ENCODE measurements around the gene TPK1.
A peak's percentile ranks its signal among the peaks of the same experiment; 100 is the strongest.

TPK1 gene

DNA sequence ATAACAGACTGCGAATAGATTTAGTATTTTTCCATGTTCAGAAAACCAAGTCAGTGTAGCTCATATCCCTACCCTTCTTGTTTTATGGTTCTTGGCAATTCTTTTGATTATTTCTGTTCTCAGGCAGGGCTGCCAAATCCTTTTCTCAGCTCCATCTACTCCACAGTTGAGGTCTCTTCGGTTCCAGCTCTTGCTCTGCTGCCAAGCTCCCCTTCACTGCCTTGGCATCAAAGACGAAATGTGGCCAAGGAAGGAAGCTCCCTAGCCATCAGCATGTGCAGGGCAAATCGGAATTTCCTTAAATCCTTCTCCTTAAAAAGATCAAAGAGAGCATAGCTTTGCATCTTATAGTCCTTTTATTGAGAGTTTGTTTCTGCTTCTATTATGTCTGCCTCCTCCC, 315.9 kb downstream of the TPK1 start:
- no peak for DNase-seq

- DNase-seq, result no peak
Measured at GRCh38 chr7:144518360-144518759, 317.5 kb downstream of the TPK1 start.

GRCh38 chr7:144517749-144518148, 318.1 kb downstream of the TPK1 start:
- DNase-seq, result peak; percentile 17

- DNase-seq, result no peak
Measured at GRCh38 chr7:144516729-144517525, 318.9 kb downstream of the TPK1 start.

GRCh38 chr7:144513334-144513733, 322.5 kb downstream of the TPK1 start:
- DNase-seq, result peak; percentile 2

DNA sequence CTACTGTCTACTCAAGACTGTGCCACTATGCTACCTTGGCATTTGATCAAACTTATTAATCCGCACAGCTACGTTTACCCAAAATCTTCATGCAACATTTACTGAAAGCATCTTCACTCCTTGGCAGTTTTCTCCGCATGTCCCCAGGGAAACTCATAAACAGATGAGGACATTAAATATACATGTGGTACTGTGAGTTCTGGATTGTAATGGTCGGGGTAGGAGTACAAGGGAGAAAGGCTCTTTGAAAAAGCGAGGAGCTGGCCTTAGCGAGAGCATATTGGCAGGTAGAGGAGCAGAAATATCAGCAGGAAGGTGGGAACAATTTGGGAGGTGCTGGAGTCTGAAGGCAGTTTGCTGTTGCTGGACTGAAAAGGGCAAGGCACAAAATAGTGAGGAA, 325.2 kb downstream of the TPK1 start:
- no peak for DNase-seq

- no peak for DNase-seq
Measured at GRCh38 chr7:144508702-144509101, 327.2 kb downstream of the TPK1 start.

- no peak for DNase-seq
Measured at GRCh38 chr7:144503215-144503614, 332.6 kb downstream of the TPK1 start.

GRCh38 chr7:144500225-144500624, 335.6 kb downstream of the TPK1 start:
- DNase-seq, result no peak

- DNase-seq, result no peak
Measured at GRCh38 chr7:144497282-144497681, 338.6 kb downstream of the TPK1 start.

- no peak for DNase-seq
Measured at GRCh38 chr7:144494355-144494754, 341.5 kb downstream of the TPK1 start.

DNA sequence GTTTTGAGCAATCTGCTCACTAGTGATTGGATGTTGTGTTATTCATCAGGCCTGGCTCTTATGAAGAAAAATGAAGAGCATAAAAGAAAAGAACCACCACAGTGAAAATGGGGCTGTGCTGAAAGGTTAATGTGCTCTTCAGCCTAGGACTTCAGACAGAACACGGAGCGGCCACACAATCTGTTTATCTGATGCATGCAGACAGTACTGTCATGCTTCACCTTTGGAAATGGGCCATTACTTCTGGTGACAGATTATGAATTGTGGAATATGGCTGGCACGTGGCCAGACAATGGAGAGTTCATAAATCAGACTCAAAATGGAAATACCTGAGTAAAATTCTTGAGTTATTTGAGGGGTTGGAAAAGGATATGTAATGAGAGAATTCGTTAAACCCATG, 346.3 kb downstream of the TPK1 start:
- DNase-seq, result no peak

- DNase-seq, result no peak
Measured at GRCh38 chr7:144488977-144489376, 346.9 kb downstream of the TPK1 start.

GRCh38 chr7:144487901-144488300, 348.0 kb downstream of the TPK1 start:
- no peak for DNase-seq

GRCh38 chr7:144484445-144484844, 351.4 kb downstream of the TPK1 start:
- no peak for DNase-seq

DNA sequence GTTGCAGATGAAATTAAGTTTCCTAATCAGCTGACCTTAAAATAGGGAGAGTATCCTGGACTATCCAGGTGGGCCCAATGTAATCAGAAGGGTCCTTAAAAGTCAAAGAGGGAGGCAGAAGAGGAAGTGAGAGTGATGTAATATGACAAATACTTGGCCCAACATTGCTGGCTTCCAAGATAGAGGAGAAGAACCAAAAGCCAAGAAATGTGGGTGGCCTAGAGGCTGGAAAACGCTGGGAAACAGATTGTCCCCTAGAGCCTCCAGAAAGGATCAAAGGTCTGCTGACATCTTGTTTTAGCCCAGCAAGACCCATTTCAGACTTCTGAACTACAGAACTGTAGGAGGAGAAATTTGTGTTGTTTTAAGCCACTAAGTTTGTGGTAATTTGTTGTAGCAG, 352.7 kb downstream of the TPK1 start:
- no peak for DNase-seq

GRCh38 chr7:144481833-144482232, 354.0 kb downstream of the TPK1 start:
- no peak for DNase-seq

- no peak for DNase-seq
Measured at GRCh38 chr7:144477348-144477747, 358.5 kb downstream of the TPK1 start.

DNA sequence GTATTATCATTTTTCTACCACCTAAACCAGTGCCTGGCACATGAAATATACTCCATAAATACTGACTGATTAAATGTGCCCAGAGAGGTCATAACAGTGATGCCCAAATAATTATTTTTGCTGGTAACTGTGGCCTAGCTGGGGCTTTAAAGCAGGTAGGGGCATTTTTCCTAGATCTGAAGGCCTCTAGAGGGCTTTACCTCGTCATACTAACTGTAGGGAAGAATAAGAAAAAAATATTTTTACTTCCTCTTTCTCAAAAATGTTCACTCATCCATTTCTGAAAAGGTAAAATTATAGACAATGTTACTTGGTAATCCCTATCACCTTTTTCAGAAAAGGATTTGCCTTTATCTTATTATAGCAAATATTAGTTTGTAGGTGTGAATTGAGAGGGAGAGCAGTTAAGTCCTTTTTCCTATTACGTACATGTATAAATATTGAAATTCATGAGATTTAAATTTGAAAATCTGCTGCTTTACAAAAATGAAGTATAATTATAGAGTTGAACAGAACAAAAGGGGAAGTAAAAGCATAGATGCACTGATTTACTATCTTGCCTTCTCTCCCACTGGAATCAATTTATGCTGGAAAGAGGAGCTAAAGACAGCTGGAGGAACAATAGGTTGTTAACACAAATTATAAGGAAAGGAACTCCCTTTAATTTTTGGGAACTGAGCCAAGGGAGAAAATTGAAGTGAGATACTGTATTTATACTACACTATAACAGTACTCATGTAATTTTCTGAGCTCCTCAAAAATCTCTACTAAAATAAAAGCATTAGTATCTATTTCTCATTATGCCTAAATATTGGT, 360.8 kb downstream of the TPK1 start:
- DNase-seq, result no peak

GRCh38 chr7:144474363-144474762, 361.5 kb downstream of the TPK1 start:
- no peak for DNase-seq

- DNase-seq, result no peak
Measured at GRCh38 chr7:144473908-144474307, 361.9 kb downstream of the TPK1 start.

DNA sequence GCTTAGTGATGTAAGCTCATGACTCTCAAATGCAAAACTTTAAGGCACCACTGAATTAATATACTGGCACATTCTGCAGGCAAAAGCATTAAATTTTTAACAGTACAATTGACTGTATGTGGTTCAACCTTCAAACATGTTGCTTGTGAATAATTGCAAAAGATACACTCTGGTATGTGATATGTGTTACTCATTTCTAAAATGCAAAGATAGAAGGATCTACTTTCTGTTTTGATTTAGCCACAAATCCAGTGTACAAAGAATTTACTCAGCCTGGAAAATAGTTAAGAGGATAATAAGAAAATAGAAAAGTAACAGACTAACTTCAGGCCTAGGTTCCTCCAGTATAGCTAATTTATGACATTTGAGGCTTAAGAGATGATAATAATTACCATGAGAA, 365.8 kb downstream of the TPK1 start:
- DNase-seq, result no peak

- DNase-seq, result no peak
Measured at GRCh38 chr7:144468990-144469732, 366.7 kb downstream of the TPK1 start.

GRCh38 chr7:144459635-144460034, 376.2 kb downstream of the TPK1 start:
- no peak for DNase-seq

Data from CD4-positive, alpha-beta T cell treated with Interleukin-12 subunit alpha and Interleukin-12 subunit beta, for 1 hour (primary cell).